GM21515 (cell line): ENCODE measurements around the gene ITGA1.
"Not testable (repeated sequence)": the region's sequence is repeated elsewhere in the genome, so short reads cannot be mapped to it uniquely, and the experiment has no call there.

Experiments used
- ATAC-seq: cut with Tn5 transposase; IDR thresholded peaks from one replicate; pipeline ENCODE4 v1.9.1; 2021; ENCODE audit not compliant: unreplicated experiment

The ITGA1 gene

GRCh38 chr5:52827815-52828214 lies 40.1 kb downstream of the ITGA1 start:
- ATAC-seq, result no peak

GRCh38 chr5:52829664-52830063 lies 41.9 kb downstream of the ITGA1 start:
- no peak for ATAC-seq

- no peak for ATAC-seq
Measured at GRCh38 chr5:52830650-52831049, 42.9 kb downstream of the ITGA1 start.

- ATAC-seq, result no peak
Measured at GRCh38 chr5:52831786-52832511, 44.2 kb downstream of the ITGA1 start.

- ATAC-seq, result no peak
Measured at GRCh38 chr5:52834320-52834719, 46.6 kb downstream of the ITGA1 start.

- ATAC-seq, result no peak
Measured at GRCh38 chr5:52837068-52837467, 49.4 kb downstream of the ITGA1 start.

- ATAC-seq, result no peak
Measured at GRCh38 chr5:52837591-52838001, 49.9 kb downstream of the ITGA1 start.

- ATAC-seq, result no peak
Measured at GRCh38 chr5:52838326-52839015, 50.8 kb downstream of the ITGA1 start.

- ATAC-seq, result no peak
Measured at GRCh38 chr5:52839285-52839684, 51.6 kb downstream of the ITGA1 start.

GRCh38 chr5:52840277-52841050 lies 52.7 kb downstream of the ITGA1 start:
- ATAC-seq, result no peak

- ATAC-seq, result no peak
Measured at GRCh38 chr5:52841114-52841513, 53.4 kb downstream of the ITGA1 start.

- ATAC-seq, result no peak
Measured at GRCh38 chr5:52842111-52842510, 54.4 kb downstream of the ITGA1 start.

- ATAC-seq, result no peak
Measured at GRCh38 chr5:52844885-52845284, 57.2 kb downstream of the ITGA1 start.

- no peak for ATAC-seq
Measured at GRCh38 chr5:52846182-52846842, 58.6 kb downstream of the ITGA1 start.

GRCh38 chr5:52848688-52849087 lies 61.0 kb downstream of the ITGA1 start:
- ATAC-seq, result not testable (repeated sequence)

- no peak for ATAC-seq
Measured at GRCh38 chr5:52849544-52849943, 61.8 kb downstream of the ITGA1 start.

GRCh38 chr5:52853650-52854049 lies 65.9 kb downstream of the ITGA1 start:
- no peak for ATAC-seq

- ATAC-seq, result no peak
Measured at GRCh38 chr5:52854301-52854700, 66.6 kb downstream of the ITGA1 start.

GRCh38 chr5:52854949-52855348 lies 67.2 kb downstream of the ITGA1 start:
- ATAC-seq, result no peak

- ATAC-seq, result peak; percentile 68
Measured at GRCh38 chr5:52856564-52856963, 68.8 kb downstream of the ITGA1 start.

GRCh38 chr5:52859628-52860027 lies 71.9 kb downstream of the ITGA1 start:
- ATAC-seq, result no peak
